Testis (tissue), 3 donors: ENCODE data around the gene IRF8. TPM values are rescaled to one million over a fixed set of nuclear protein-coding genes. Genes with fewer than 3 reads are reported as not detected.

Source experiments
- DNase-seq: peaks from one replicate; pipeline ENCODE4 v3.0.0-alpha.2; 2019
- H3K27ac ChIP-seq, 2 donors: fragments of 200-600 bp; sonication (generic); one replicate each; pipeline ENCODE4 v1.5.1; 2019
- H3K27me3 ChIP-seq: fragments of 200-600 bp; sonication (generic); one replicate; pipeline ENCODE4 v1.5.1; 2019
- H3K36me3 ChIP-seq: fragments of 200-600 bp; sonication (generic); one replicate; pipeline ENCODE4 v1.5.1; 2017; ENCODE audit warnings: low read depth; ENCODE audit errors: missing control alignments
- H3K4me1 ChIP-seq: fragments of 200-600 bp; sonication (generic); one replicate; pipeline ENCODE4 v1.5.1; 2019
- H3K4me3 ChIP-seq, 2 donors: fragments of 200-600 bp; sonication (generic); one replicate each; pipeline ENCODE4 v1.5.1; 2017 to 2019
- H3K9me3 ChIP-seq: fragments of 200-600 bp; sonication (generic); one replicate; pipeline ENCODE4 v1.5.1; 2017
- CTCF ChIP-seq, 3 experiments: fragments of 450-650 bp in 2 of 3; fragments of 200-600 bp in 1 of 3; sonication (generic) in 1 of 3; IDR thresholded peaks; one replicate each; pipeline ENCODE4 v1.5.1; 2016 to 2019; ENCODE audit warnings: antibody characterized with exemption in 3 of 3, mild to moderate bottlenecking in 2 of 3, moderate library complexity in 1 of 3
- POLR2A ChIP-seq: fragments of 450-650 bp; IDR thresholded peaks from one replicate; pipeline ENCODE4 v1.6.1; 2017; ENCODE audit warnings: antibody characterized with exemption, mild to moderate bottlenecking, moderate library complexity
- WGBS, 2 donors: methylation state at CpG; one replicate each; pipeline ENCODE4 v1.1.5; 2018; 5-methylcytosine and 5-hydroxymethylcytosine counted together
- intact Hi-C: fragments of 100-400 bp; cut with DNase I; formaldehyde crosslinking; loops from one replicate; pipeline ENCODE4 v1.15.1; 2023; ENCODE audit warnings: low total_unique reads
- microRNA-seq, 2 donors: library from miRNA; unstranded; fragments of <30 nt; microRNA quantifications; one replicate each; pipeline ENCODE4, GENCODE V29; 2016; ENCODE audit warnings: borderline number of aligned reads in 2 of 2, borderline replicate concordance in 1 of 2
- polyA plus RNA-seq: library from polyadenylated mRNA; stranded (reverse); fragments of 350-450 nt; fragmentation: Illumina TruSeq; extraction: RNeasy Lipid Tissue Mini Kit (QIAGEN cat#74804); gene quantifications from one replicate; pipeline ENCODE4 v1.2.3, GENCODE V29; 2014; ENCODE audit warnings: low read depth, low replicate concordance; ENCODE audit not compliant: insufficient read depth
- small RNA-seq, 2 donors: library from RNA; depleted of rRNA; stranded (forward); fragments of <200 nt; gene quantifications; one replicate each; pipeline ENCODE3, GENCODE V24; 2016
- total RNA-seq, 2 donors: library from RNA; depleted of rRNA; stranded (reverse); fragments of >200 nt; gene quantifications; one replicate each; pipeline ENCODE4 v1.2.3, GENCODE V29; 2016

IRF8 gene
- total and polyA plus RNA-seq, 3 donors from 2014 or later: 7.2 to 15.0 (median 14.0) TPM

GRCh38 chr16:85970738-85971137 is 71.8 kb downstream of the IRF8 start:
- Histone ChIP-seq H3K27ac (no peak overlapping the region), H3K4me1 (peaks cover 8% of the 10 kb centered on the region), H3K4me3 (no peak overlapping the region), H3K27me3 (no peaks in the 10 kb centered on the region), H3K9me3 (no peaks in the 10 kb centered on the region), H3K36me3 (no peaks in the 10 kb centered on the region)
- DNase-seq: no peak
- intact Hi-C loops: no loop called here
- 78 to 80% methylated on average over 3 of the region's 3 CpGs for WGBS, 2 donors
- no peak for TF ChIP-seq POLR2A
- TF ChIP-seq CTCF (IDR thresholded peaks at IDR 0.05): no peak

Small RNA genes within 50 kb of the gene (microRNA-seq; reads per million reads assigned to microRNA genes)
- 0 to 2.1 reads per million in 2 donors for gene MIR6774

Small RNA genes within 50 kb of the gene (small RNA-seq; reads per million reads assigned to genes)
- 0.09 to 0.92 reads per million in 2 donors for gene MIR6774

Other genes starting within 250 kb of the IRF8 start
- gene GINS2, start 210.2 kb upstream of the IRF8 start, total RNA-seq: 10 to 100 TPM in 1 of 2 donors, 1 to 10 TPM in 1; 8.9 to 13.8 TPM
- gene GINS2, start 210.2 kb upstream of the IRF8 start, polyA plus RNA-seq: 11.8 TPM
- gene C16orf74, start 148.1 kb upstream of the IRF8 start, total RNA-seq: 1 to 10 TPM; 3.8 to 6.0 TPM
- gene C16orf74, start 148.1 kb upstream of the IRF8 start, polyA plus RNA-seq: 4.3 TPM
- 10 to 100 TPM; 44.2 to 57.3 TPM for gene EMC8, start 99.6 kb upstream of the IRF8 start, total RNA-seq
- gene EMC8, start 99.6 kb upstream of the IRF8 start, polyA plus RNA-seq: 38.7 TPM
- 100 to 1,000 TPM; 263 to 334 TPM for gene COX4I1, start 99.5 kb upstream of the IRF8 start, total RNA-seq
- 467 TPM for gene COX4I1, start 99.5 kb upstream of the IRF8 start, polyA plus RNA-seq